GM12874 (cell line): ENCODE results near the gene SLN.

ENCODE experiments used
- TF ChIP-seq, protein P1 (sequence below): IDR thresholded peaks from 2 replicates; pipeline ENCODE4 v1.5.1; 2011; ENCODE audit warnings: low read depth, mild to moderate bottlenecking, control low read depth, low read length, moderate library complexity; ENCODE audit not compliant: insufficient read depth

SLN gene

DNA sequence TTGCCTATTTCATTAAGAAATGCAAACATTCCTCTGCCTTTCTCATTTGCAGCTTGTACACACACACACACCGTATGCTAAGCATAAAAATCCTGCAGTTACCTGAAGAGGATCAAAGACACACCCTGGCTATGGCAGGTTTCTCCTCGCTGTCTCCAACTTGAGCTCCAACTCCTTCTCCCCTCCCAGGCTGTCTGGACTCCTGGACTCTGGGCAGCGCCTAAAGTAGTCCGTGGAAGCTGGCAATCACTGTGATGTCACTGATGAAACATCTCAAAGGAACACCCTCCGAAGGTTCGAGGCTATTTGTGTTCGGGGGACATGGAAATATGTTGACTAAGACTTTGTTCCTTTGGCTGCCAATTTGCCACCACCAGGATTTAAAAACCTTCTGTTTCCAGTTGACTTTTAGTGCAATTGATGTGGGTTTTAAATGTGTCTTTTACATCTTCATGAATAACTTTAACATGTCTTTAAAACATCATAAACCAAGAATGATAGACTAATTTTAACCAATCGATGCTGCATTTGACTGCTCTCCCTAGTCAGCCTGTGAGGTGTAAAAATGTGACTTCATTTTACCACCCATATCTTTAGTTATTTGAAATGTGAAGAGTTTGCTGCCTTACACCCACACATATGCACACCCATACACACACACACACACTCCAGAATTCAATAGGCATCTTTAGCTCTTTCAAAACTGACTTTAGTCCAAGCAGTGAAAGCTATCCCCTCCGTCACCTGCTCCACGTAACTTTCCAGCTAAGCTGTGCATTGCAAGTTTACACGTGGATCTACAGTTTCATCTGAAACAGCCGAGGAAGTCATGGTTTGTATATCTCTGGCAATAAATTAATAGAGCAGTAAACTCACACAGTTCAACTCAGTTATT is at the start of gene SLN:
TSS of gene SLN (minus strand) at position 196 of the 895 bp plus-strand sequence.
- TF ChIP-seq, protein P1, sequence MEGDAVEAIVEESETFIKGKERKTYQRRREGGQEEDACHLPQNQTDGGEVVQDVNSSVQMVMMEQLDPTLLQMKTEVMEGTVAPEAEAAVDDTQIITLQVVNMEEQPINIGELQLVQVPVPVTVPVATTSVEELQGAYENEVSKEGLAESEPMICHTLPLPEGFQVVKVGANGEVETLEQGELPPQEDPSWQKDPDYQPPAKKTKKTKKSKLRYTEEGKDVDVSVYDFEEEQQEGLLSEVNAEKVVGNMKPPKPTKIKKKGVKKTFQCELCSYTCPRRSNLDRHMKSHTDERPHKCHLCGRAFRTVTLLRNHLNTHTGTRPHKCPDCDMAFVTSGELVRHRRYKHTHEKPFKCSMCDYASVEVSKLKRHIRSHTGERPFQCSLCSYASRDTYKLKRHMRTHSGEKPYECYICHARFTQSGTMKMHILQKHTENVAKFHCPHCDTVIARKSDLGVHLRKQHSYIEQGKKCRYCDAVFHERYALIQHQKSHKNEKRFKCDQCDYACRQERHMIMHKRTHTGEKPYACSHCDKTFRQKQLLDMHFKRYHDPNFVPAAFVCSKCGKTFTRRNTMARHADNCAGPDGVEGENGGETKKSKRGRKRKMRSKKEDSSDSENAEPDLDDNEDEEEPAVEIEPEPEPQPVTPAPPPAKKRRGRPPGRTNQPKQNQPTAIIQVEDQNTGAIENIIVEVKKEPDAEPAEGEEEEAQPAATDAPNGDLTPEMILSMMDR: no peak

DNA sequence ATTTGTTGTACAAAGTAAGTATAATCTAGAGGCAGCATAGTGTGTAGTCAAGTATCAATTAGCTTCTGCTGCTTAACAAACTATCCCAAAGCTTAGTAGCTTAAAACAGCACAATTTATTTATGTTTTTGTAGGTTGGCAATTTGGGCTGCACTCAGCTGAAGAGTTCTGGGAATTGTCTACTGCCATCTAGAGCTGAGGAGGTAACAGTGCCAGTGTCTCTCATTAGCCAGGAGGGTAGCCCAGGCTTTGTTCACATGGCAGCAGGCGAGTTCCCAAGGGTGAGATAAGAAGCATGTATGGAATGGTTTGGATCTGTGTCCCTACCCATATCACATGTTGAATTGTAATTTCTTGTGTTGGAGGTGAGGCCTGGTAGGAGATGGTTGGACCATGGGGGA is 45.8 kb upstream of the SLN start:
- TF ChIP-seq, protein P1: no peak

DNA sequence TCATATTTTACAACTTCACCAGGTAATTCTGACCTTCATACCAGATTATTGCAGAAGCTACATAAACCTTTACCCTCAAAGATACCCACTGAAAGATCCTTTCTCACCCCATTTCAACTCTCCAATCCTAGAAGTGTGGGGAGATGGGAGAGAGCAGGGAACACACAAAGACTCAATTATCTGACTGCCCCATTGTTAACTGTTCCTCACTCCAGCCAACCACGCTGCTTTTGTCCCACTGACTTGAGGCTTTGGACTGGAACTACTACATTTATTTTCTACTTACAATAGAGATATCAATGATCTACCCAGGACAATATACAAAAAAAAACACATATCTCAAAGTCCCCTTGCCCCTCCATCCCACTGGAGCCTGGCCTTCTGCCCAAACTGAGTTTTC is 44.7 kb upstream of the SLN start:
- TF ChIP-seq, protein P1: no peak

DNA sequence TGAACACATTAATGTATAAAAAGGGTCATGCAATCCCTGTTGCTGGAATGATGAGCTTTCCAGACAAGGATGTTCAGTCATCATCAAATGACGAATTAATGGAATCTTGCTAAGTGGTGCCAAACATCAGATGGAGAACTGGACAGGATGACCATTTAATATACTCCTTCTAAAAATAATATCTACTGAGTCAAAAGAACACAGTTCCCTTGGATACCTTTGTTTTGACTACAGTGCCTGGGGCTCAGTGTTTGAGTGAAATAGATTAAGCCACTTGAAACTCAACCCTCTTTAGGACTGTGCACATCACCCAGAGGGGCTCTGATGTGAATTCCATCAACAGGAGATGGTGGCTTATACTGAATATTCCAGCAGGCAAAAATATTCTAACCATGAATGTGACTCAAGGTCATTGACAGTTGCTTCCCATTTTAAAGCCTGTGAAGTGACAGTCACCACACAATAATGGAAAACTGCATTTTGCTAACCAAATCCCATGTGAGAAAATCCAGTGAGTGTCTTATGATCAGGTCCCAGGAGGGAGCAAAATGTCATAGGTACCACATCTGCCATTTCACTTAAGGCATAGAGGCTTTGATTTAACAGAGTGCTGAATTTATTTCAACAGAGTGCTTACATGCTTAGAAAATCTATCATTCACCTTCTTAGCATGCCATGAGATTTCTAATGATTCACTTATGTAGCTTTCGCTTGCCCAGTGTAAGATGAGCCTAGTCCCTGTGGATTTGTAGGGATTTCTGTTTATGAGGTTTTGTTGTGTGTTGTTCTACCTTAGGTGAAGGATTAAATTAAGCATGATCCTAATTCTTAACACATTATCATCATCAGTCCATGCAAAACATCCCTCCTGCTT is 41.3 kb upstream of the SLN start:
- TF ChIP-seq, protein P1: no peak

DNA sequence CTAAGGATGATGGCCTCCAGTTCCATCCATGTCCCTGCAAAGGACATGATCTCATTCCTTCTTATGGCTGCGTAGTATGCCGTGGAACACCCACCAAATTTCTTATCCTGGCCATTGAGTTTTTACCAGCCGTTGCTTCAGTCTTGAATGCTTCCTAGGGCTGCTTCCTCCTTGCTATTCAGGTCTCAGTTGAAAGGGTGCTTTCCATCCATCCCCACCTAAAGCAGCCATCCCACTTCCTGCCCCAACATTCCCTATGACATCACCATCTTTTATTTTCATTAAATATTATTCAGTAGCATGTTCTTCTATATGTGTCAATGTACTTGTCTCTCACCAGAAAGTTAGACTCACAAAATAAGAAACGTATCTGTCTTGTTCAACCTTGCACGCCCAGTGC is 40.7 kb upstream of the SLN start:
- TF ChIP-seq, protein P1: no peak

DNA sequence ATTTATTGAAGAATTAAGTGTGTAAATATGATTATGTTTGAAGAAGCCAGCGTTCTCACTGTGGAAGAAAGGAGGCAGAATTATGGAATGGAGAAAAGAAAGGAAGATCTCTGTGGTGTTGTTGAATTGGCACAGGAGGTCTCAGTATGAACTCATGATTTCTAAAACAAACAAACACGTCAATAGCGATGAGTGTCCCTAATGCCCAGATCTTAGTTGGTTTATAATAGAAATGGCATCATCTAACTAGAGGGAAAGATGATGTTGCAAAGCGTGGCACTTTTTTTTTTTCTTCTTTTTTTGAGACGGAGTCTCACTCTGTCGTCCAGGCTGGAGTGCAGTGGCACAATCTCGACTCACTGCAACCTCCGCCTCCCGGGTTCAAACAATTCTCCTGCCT is 39.2 kb upstream of the SLN start:
- TF ChIP-seq, protein P1: no peak

DNA sequence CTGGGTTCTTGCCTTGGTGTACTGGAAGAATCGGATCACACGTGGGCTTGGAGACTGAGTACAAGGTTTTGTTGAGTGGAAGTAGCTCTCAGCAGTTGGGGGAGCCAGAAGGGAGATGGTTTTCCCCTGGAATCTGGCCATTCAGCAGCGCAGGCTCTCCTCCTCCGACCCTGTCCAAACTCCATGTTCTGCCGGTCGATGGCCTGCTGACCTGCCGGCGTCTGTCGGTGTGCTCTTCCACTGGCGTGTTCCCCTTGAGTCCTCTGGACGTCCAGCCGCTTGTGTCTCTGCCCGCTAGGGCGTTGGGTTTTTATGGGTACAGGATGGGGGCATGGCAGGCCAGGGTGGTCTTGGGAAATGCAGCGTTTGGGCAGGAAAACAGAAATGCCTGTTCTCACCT is 38.5 kb upstream of the SLN start:
- TF ChIP-seq, protein P1: no peak
